HEK293 (cell line): Measurements from ENCODE around the gene PNPLA6.

Source experiments
- CTCF ChIA-PET: fragments of 350-600 bp; formaldehyde crosslinking; extraction: SDS; loops from one replicate; lab custom pipeline; 2021; ENCODE audit warnings: antibody characterized with exemption; lab: Yijun Ruan, JAX
- POLR2A ChIA-PET: fragments of 300-600 bp; formaldehyde crosslinking; extraction: SDS; loops from one replicate; lab custom pipeline; 2020; ENCODE audit warnings: antibody characterized with exemption, inconsistent platforms; lab: Yijun Ruan, JAX
- H3K27ac ChIP-seq: fragments of 200-500 bp; sonication (Bioruptor generic); 2 replicates; pipeline ENCODE4 v1.5.1; 2014; ENCODE audit warnings: low read depth, low read length, control low read depth, inconsistent platforms; ENCODE audit errors: extremely low read depth
- H3K36me3 ChIP-seq, 2 experiments: fragments of 200-500 bp in 1 of 2; sonication (Bioruptor generic) in 1 of 2; 1 replicate in 1 of 2; 2 replicates in 1 of 2; pipeline ENCODE4 v1.5.1; 2014 to 2017; ENCODE audit warnings: inconsistent platforms in 2 of 2, low read length in 2 of 2; ENCODE audit not compliant: control insufficient read depth in 2 of 2, insufficient read depth in 1 of 2
- H3K4me1 ChIP-seq: fragments of 200-500 bp; sonication (Bioruptor generic); 2 replicates; pipeline ENCODE4 v1.5.1; 2014; ENCODE audit warnings: mild to moderate bottlenecking, low read length, inconsistent platforms; ENCODE audit not compliant: control insufficient read depth, insufficient read depth
- H3K4me3 ChIP-seq: 2 replicates; pipeline ENCODE4 v1.5.1; 2011; ENCODE audit warnings: low read depth, mild to moderate bottlenecking, control low read depth, low read length, moderate library complexity
- H3K9me3 ChIP-seq: fragments of 200-500 bp; sonication (Bioruptor generic); 2 replicates; pipeline ENCODE4 v1.5.1; 2014; ENCODE audit warnings: low read depth, low read length, inconsistent platforms; ENCODE audit not compliant: control insufficient read depth, insufficient read depth
- EGR2 ChIP-seq: fragments of 450-650 bp; formaldehyde crosslinking; IDR thresholded peaks from 2 replicates; pipeline ENCODE4 v1.5.1; 2016; ENCODE audit warnings: low read depth, missing biosample characterization, missing genetic modification characterization
- REST ChIP-seq: fragments of 450-650 bp; formaldehyde crosslinking; IDR thresholded peaks from 2 replicates; pipeline ENCODE4 v1.5.1; 2016; ENCODE audit warnings: missing biosample characterization, missing genetic modification characterization
- ZBTB10 ChIP-seq: fragments of 450-650 bp; formaldehyde crosslinking; IDR thresholded peaks from 2 replicates; pipeline ENCODE4 v1.5.1; 2016; ENCODE audit warnings: missing biosample characterization, missing genetic modification characterization
- ZBTB17 ChIP-seq: fragments of 450-650 bp; formaldehyde crosslinking; IDR thresholded peaks from 2 replicates; pipeline ENCODE4 v1.5.1; 2016; ENCODE audit warnings: missing biosample characterization, missing genetic modification characterization
- ZBTB48 ChIP-seq: fragments of 450-650 bp; formaldehyde crosslinking; IDR thresholded peaks from 2 replicates; pipeline ENCODE4 v1.5.1; 2016; ENCODE audit warnings: missing biosample characterization, missing genetic modification characterization
- ZNF10 ChIP-seq: fragments of 450-650 bp; formaldehyde crosslinking; IDR thresholded peaks from 2 replicates; pipeline ENCODE4 v1.5.1; 2017; ENCODE audit warnings: missing biosample characterization, missing genetic modification characterization
- ZNF121 ChIP-seq: fragments of 450-650 bp; formaldehyde crosslinking; IDR thresholded peaks from 2 replicates; pipeline ENCODE4 v1.5.1; 2016; ENCODE audit warnings: missing biosample characterization, missing genetic modification characterization
- ZNF19 ChIP-seq: fragments of 450-650 bp; formaldehyde crosslinking; IDR thresholded peaks from 2 replicates; pipeline ENCODE4; 2016; ENCODE audit warnings: missing biosample characterization, missing genetic modification characterization, low read depth
- ZNF202 ChIP-seq: fragments of 450-650 bp; formaldehyde crosslinking; IDR thresholded peaks from 2 replicates; pipeline ENCODE4 v1.5.1; 2016; ENCODE audit warnings: missing biosample characterization, missing genetic modification characterization, borderline replicate concordance
- ZNF211 ChIP-seq: fragments of 450-650 bp; formaldehyde crosslinking; IDR thresholded peaks from 2 replicates; pipeline ENCODE4 v1.5.1; 2016; ENCODE audit warnings: low read depth, missing biosample characterization, missing genetic modification characterization
- ZNF23 ChIP-seq: fragments of 450-650 bp; formaldehyde crosslinking; IDR thresholded peaks from 2 replicates; pipeline ENCODE4 v1.5.1; 2016; ENCODE audit warnings: missing biosample characterization, missing genetic modification characterization, borderline replicate concordance
- ZNF341 ChIP-seq: fragments of 450-650 bp; formaldehyde crosslinking; IDR thresholded peaks from 2 replicates; pipeline ENCODE4; 2016; ENCODE audit warnings: low read depth, missing biosample characterization, missing genetic modification characterization
- ZNF548 ChIP-seq: fragments of 450-650 bp; formaldehyde crosslinking; IDR thresholded peaks from 2 replicates; pipeline ENCODE4 v1.5.1; 2016; ENCODE audit warnings: missing biosample characterization, missing genetic modification characterization
- ZNF626 ChIP-seq: fragments of 450-650 bp; sonication (Bioruptor Pico); formaldehyde crosslinking; IDR thresholded peaks from 2 replicates; pipeline ENCODE4 v1.5.1; 2018; ENCODE audit warnings: missing biosample characterization, missing genetic modification characterization, inconsistent platforms
- ZNF639 ChIP-seq: fragments of 450-650 bp; formaldehyde crosslinking; IDR thresholded peaks from 2 replicates; pipeline ENCODE4 v1.5.1; 2016; ENCODE audit warnings: missing biosample characterization, missing genetic modification characterization
- TF ChIP-seq, protein P1 (sequence below): fragments of 450-650 bp; formaldehyde crosslinking; IDR thresholded peaks from 2 replicates; pipeline ENCODE4 v1.5.1; 2016; ENCODE audit warnings: missing biosample characterization, missing genetic modification characterization
- TF ChIP-seq, protein P2 (sequence below): fragments of 450-650 bp; formaldehyde crosslinking; IDR thresholded peaks from 2 replicates; pipeline ENCODE4 v1.5.1; 2017; ENCODE audit warnings: missing biosample characterization, missing genetic modification characterization
- TF ChIP-seq, protein P3 (sequence below): fragments of 450-650 bp; formaldehyde crosslinking; IDR thresholded peaks from 2 replicates; pipeline ENCODE4 v1.5.1; 2016; ENCODE audit warnings: missing biosample characterization, missing genetic modification characterization

PNPLA6 gene

GRCh38 chr19:7602935-7603497 lies 67.5 kb downstream of the PNPLA6 start:
- Histone ChIP-seq H3K27ac (no peak overlapping the region), H3K36me3 (peaks cover 0 to 12% of the 10 kb centered on the region in 2 experiments; a peak in 2 of 3 replicates), H3K4me3 (no peak overlapping the region), H3K9me3 (no peaks in the 10 kb centered on the region), H3K4me1 (no peaks in the 10 kb centered on the region; the same call in 1 of the 2 replicates)
- POLR2A ChIA-PET: interaction anchor here (0.6 kb wide), 1 partner anchor 9 kb away, joined by 3 read pairs; no protein-coding TSS in a partner anchor
- TF ChIP-seq ZNF202 (tag by site-specific recombination) (no peak), EGR2 (tag by site-specific recombination) (no peak), ZNF23 (tag by site-specific recombination) (no peak), ZNF10 (tag by site-specific recombination) (no peak), ZNF19 (tag by site-specific recombination) (no peak), ZNF121 (tag by site-specific recombination) (no peak)
- TF ChIP-seq, protein P1, sequence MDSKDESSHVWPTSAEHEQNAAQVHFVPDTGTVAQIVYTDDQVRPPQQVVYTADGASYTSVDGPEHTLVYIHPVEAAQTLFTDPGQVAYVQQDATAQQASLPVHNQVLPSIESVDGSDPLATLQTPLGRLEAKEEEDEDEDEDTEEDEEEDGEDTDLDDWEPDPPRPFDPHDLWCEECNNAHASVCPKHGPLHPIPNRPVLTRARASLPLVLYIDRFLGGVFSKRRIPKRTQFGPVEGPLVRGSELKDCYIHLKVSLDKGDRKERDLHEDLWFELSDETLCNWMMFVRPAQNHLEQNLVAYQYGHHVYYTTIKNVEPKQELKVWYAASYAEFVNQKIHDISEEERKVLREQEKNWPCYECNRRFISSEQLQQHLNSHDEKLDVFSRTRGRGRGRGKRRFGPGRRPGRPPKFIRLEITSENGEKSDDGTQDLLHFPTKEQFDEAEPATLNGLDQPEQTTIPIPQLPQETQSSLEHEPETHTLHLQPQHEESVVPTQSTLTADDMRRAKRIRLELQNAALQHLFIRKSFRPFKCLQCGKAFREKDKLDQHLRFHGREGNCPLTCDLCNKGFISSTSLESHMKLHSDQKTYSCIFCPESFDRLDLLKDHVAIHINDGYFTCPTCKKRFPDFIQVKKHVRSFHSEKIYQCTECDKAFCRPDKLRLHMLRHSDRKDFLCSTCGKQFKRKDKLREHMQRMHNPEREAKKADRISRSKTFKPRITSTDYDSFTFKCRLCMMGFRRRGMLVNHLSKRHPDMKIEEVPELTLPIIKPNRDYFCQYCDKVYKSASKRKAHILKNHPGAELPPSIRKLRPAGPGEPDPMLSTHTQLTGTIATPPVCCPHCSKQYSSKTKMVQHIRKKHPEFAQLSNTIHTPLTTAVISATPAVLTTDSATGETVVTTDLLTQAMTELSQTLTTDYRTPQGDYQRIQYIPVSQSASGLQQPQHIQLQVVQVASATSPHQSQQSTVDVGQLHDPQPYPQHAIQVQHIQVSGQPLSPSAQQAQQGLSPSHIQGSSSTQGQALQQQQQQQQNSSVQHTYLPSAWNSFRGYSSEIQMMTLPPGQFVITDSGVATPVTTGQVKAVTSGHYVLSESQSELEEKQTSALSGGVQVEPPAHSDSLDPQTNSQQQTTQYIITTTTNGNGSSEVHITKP (tag by site-specific recombination): peak; percentile 81
- CTCF ChIA-PET: no interaction called here

- Histone ChIP-seq H3K36me3 (peaks cover 5 to 16% of the 10 kb centered on the region in 2 experiments; a peak in 2 of 3 replicates), H3K4me1 (no peaks in the 10 kb centered on the region; the same call in 1 of the 2 replicates), H3K9me3 (no peaks in the 10 kb centered on the region), H3K27ac (no peak overlapping the region), H3K4me3 (no peak overlapping the region)
- POLR2A ChIA-PET: no interaction called here
- CTCF ChIA-PET: interaction anchor here (0.6 kb wide), 1 partner anchor 40 kb away, joined by 5 read pairs; no protein-coding TSS in a partner anchor
- TF ChIP-seq ZBTB48 (tag by site-specific recombination) (0 out of 2 replicates have a peak, but pooled peaks have one; percentile 7), ZNF341 (tag by site-specific recombination) (no peak), ZBTB10 (no peak), ZNF211 (no peak), ZNF23 (tag by site-specific recombination) (no peak), ZNF626 (tag by site-specific recombination) (no peak), REST (tag by site-specific recombination) (no peak), ZNF639 (no peak), ZNF10 (tag by site-specific recombination) (no peak), ZBTB17 (tag by site-specific recombination) (0 out of 2 replicates have a peak, but pooled peaks have one; percentile 5), ZNF548 (tag by site-specific recombination) (no peak)
- TF ChIP-seq, protein P2, sequence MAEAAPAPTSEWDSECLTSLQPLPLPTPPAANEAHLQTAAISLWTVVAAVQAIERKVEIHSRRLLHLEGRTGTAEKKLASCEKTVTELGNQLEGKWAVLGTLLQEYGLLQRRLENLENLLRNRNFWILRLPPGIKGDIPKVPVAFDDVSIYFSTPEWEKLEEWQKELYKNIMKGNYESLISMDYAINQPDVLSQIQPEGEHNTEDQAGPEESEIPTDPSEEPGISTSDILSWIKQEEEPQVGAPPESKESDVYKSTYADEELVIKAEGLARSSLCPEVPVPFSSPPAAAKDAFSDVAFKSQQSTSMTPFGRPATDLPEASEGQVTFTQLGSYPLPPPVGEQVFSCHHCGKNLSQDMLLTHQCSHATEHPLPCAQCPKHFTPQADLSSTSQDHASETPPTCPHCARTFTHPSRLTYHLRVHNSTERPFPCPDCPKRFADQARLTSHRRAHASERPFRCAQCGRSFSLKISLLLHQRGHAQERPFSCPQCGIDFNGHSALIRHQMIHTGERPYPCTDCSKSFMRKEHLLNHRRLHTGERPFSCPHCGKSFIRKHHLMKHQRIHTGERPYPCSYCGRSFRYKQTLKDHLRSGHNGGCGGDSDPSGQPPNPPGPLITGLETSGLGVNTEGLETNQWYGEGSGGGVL (tag by site-specific recombination): no peak
- TF ChIP-seq, protein P3, sequence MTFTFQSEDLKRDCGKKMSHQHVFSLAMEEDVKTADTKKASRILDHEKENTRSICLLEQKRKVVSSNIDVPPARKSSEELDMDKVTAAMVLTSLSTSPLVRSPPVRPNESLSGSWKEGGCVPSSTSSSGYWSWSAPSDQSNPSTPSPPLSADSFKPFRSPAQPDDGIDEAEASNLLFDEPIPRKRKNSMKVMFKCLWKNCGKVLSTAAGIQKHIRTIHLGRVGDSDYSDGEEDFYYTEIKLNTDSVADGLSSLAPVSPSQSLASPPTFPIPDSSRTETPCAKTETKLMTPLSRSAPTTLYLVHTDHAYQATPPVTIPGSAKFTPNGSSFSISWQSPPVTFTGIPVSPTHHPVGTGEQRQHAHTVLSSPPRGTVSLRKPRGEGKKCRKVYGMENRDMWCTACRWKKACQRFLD: no peak
Observed at GRCh38 chr19:7603919-7604318, 68.4 kb downstream of the PNPLA6 start.
